Measurements from ENCODE around the gene COL6A2.
"Not testable (repeated sequence)": the region's sequence is repeated elsewhere in the genome, so short reads cannot be mapped to it uniquely, and the experiment has no call there.

The COL6A2 gene

DNA sequence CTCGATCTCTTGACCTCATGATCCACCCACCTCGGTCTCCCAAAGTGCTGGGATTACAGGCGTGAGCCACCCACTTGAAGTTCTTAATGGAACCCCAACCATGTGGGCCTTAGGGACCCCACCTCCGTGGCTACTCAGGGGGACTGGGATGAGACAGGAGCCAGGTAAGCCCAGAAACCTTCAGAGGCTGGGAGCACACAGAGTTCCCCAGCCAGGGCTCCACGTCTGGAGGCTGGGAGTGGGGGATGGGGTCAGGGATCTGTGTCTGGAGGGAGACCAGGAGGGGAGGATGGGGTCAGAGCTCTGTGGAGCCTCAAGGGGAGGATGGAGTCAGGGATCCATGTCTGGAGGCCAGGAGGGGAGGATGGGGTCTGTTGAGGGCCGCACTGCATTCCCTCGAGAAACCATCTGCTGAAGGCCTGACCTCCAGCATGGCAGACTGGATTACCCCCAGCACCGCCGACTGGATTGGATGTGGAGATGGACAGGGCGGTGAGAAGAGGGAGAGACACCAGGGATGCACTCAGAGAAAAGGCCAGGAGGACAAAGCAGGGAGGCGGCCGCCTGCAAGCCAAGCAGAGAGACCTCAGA, 59.6 kb downstream of the COL6A2 start:
- no peak for DNase-seq

- no peak for DNase-seq
Observed at GRCh38 chr21:46157987-46158451, 60.1 kb downstream of the COL6A2 start.

- DNase-seq: no peak
Observed at GRCh38 chr21:46158666-46159300, 60.9 kb downstream of the COL6A2 start.

DNA sequence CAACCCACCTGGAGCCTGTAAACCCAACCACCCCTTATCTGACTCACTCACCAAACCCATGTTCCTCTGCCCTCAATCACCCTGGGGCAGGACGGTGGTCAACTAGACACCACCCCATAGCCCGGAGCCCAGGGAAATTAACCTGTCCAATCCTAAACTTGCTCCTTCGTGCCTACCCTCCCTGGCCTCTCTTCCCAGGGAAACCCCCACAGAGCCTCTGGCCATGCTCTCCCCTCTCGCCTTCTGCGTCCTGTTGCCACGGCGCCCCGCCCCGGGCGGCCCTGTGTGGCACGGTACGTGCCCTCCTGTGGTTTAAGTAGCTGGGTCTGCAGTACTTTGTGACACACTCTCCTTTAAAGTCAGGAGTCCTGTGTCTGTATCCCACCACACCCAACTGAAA, 61.5 kb downstream of the COL6A2 start:
- no peak for DNase-seq

DNA sequence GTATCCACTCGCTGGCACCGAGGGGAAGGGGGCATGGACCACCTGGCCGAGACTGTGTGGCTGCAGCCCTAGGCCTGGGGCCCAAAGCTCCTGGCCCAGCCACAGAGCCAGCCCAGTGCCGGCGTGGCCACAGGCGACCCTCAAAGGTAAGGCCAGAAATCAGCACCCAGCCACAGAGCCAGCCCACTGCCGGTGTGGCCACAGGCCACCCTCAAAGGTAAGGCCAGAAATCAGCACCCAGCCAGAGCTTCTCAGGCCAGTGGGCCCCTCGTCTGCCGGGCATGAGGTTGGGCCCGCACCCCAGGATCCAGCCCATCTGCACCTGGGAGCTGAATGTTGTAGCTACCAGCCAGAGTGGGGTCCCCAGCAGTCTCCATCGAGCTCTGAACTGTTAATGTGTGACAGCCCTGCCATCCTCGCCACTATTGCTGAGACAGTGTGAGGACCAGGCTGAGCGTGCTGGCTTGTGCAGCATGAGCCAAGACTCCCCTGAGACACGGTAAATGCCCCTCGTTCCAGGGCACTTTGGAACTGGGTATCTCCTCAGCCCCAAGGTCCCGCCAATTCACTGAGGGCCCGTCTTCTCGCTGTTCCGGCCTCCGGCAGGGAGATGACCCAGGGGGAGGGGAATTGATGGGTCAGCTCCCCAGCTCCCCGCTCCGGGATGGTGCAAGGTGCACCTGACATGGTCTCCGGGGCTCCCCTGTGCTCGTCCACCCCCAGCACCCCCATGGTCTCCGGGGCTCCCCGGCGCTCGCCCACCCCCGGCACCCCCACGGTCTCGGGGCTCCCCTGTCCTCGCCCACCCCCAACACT, 62.1 kb downstream of the COL6A2 start:
- DNase-seq: no peak

- DNase-seq: no peak
Observed at GRCh38 chr21:46160657-46160906, 62.7 kb downstream of the COL6A2 start.

DNA sequence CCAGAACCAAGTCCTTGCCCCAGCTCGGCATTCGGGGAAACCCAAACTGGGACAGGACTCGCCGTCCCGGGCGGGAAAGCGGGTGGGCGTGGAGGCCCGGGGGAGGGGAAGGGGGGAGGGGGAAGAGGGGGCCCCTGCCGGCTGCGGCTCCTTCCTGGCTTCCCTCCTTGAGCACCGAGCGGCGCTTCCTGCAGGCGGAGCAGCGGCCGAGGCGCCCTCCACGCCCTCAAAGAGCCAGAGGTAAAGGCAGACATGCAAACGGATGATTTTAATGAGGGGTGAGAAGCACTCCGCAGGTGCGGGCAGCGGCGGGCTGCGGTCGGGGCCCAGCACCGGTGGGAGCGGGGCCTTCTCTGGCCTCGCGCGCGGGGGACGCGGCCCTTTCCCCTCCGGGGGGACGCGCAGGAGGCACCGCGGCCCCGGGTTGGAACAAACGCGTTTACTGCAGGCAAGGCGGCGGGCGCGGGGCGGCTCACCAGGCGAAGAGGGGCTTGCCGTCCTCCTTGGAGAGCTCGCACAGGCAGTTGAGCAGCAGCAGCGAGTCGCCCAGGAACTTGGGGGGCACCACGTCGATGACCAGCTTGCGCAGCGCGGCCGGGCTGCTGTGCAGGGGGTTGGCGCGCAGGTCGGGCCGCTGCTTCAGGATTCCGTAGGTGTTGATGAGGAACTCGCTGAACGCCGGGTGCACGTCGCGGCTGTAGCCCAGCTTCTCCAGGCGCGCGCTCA, 63.2 kb downstream of the COL6A2 start:
- no peak for DNase-seq

DNA sequence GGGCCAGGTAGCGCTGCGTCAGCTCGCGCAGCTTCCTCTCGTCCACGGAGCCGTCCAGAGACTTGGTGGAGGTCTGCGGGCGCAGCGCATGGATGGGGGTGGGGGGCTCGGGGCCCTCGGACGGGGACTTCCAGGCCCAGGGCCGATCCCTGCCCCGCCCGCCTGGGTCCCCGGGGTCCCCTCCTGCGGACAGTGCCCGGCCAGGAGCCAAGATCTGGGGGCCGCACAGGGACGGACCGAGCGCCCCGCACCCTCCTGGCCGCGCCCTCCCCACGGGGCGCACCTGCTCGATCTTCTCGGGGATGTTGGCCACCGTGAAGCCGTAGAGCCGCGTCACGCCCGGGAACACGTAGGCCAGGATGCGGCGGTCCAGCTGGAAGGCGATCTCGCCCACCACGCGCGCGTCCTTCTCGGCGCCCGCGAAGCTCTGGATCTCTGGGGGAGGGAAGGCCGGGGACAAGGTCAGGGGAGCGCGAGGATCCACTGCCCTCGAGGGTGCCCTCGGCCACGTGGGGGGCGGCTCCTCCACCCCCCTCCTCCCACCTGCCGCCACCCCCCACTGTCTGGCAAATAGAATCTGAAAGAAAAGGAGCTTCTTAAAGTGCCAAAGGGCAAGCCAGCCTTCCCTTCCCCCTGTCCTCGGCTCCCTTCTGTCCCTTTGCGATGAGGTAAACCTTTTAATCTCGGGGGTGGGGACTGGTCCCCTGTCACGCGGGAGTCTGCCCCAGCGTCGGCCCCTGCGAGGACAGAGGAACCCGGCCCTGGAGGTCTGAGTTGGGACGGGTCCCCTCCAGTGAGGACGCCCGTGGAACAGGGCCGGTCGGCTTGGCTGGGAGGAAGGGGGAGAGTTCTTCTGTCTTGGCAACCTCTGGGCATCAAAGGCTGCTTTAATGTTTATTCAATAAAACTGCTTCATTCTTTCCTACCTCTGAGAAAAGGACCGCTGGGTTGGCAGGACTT, 64.0 kb downstream of the COL6A2 start:
- DNase-seq: no peak

DNA sequence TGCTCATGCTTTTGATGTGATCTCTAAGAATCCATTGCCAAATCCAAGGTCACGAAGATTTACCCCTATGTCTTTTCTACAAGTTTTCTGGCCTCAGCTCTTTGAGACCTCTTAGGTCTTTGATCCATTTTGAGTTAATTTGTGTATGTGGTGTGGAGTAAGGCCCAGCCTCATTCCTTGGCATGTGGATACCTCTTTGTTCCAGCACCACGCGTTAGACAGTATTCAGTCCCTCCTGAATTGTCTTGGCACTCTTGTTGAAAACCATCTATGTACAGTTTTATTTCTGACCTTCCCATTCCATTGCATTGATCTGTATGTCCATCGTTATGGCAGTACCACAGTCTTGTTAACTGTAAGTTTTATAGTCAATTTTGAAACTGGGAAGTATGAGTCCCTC, 65.5 kb downstream of the COL6A2 start:
- no peak for DNase-seq

- DNase-seq: no peak
Observed at GRCh38 chr21:46165098-46165497, 67.2 kb downstream of the COL6A2 start.

DNA sequence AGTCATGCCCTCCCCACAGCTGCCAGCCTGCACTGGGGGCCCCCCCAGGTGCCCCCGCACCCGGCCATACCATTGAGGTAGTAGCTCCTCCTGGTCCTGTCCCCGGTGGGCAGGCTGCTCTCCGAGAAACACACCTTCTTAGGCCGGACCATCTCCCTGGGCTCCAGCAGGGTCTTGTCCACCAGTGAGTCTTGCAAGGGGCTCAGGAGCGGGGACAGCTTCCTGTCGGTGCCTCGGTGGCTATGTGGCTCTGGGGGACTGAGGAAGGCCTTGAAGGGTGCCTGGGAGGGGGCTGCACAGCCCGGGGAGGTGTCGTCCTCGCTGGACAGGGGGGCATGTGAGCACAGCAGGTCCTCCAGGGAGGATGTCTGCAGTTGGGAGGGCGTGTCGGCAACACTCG, 70.3 kb downstream of the COL6A2 start:
- no peak for DNase-seq

DNA sequence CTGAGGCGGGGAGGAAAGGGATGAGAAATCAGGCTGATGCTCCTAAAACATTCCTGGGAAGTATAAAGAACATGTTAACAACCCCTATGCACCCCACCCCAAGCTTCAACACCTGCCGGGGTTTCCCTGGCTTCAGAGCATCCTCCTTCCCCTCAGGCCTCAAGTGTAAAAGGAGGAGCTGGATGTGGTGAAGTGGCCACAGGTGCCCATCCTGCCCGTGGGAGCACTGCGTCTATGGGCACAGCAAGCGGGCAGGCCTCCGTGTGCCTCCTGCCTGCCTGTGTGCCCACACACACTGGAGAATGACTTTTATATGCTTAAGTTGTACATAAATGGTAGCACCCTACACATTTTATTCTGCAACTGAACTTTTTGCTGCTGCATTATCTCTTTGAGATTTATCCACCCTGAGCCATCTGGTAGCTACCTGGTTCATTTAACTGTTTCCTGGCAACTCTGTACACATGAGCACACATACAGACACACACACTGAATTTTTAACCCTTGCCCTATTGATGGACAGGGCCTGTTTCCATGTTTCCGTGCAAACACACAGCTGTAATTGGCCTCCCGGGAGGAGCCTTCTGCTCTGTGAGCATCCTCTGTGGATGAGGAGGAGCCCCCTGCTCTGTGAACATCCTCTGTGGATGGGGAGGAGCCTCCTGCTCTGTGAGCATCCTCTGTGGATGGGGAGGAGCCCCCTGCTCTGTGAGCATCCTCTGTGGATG, 70.9 kb downstream of the COL6A2 start:
- no peak for DNase-seq

GRCh38 chr21:46170436-46171193, 72.7 kb downstream of the COL6A2 start:
- not testable (repeated sequence) for DNase-seq

GRCh38 chr21:46171585-46171984, 73.7 kb downstream of the COL6A2 start:
- DNase-seq: no peak

DNA sequence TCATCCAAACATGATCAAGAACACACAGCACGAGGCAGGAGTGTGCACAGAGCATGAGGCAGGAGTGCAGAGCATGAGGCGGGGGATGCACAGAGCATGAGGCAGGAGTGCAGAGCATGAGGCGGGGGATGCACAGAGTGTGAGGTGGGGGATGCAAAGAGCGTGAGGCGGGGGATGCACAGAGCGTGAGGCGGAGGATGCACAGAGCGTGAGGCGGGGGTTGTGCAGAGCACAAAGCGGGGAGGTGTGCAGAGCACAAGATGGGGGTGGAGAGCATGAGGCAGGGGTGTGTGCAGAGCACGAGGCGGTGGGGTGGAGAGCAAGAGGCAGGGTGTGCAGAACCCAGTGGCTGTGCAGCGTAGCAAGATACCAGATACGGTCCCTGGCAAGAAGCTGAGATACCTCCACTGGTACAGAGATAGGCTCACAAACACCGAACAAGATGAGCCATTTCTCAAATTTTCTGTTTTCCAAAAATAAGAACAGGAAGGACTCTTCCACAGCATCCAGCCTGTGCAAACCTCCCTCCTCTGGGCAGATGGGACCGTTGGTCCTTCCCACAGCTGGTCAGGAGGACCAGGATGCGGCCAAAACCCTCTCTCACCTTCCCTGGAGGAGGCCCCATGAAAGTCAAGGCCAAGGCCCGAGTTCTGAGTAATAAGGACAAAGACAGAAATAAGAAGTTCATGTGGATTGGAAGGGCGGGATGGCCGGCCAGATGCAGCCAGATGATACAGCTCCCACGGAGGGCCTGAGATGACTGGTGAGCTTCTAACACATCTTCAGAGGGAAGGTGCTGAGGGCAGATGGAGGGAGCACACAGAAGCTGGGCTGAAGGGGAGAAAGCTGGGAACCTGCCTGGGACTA, 74.3 kb downstream of the COL6A2 start:
- no peak for DNase-seq

- DNase-seq: no peak
Observed at GRCh38 chr21:46172863-46173528, 75.1 kb downstream of the COL6A2 start.

DNA sequence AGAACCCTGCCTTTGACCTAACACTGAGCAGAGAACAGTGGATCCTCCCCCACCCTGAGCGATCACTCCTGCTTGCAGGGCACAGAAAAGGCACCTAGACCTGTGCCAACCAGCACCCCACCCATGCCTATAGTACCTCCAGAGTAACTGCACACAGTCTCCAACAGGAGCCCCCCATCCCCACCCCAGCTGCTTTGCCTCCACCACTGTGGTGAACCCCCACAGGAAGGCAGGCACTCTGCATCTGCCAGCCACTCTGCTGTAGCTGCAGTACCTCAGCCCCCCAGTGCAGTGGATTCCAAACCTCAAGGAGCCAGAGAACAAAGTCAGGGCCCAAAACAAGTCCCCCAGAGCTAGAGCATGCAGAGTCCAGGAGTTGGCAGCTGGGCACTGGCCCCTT, 75.7 kb downstream of the COL6A2 start:
- no peak for DNase-seq

GRCh38 chr21:46176443-46177129, 78.7 kb downstream of the COL6A2 start:
- DNase-seq: not testable (repeated sequence)

DNA sequence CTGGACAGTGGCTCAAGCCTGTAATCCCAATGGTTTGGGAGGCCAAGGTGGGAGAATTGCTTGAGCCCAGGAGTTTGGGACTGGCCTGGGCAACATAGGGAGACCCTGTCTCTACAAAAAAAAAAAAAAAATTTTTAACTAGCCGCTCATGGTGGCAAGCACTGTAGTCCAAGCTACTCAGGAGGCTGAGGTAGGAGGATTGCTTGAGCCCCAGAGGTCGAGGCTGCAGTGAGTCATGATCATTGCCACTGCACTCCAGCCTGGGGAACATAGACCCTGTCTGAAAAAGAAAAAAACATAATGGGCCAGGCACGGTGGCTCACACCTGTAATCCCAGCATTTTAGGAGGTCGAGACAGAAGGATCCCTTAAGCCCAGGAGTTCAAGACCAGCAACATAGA, 81.0 kb downstream of the COL6A2 start:
- no peak for DNase-seq

All from fibroblast of upper back skin (primary cell).